Activated CD4-positive, alpha-beta T cell treated with anti-CD3 and anti-CD28 coated beads for 24 hours (primary cell): ENCODE measurements around the gene SMAD9.

Experiments
- DNase-seq, 2 donors: peaks; one replicate each; pipeline ENCODE4 v3.0.0-alpha.2; 2020; ENCODE audit warnings: low read depth in 2 of 2

SMAD9 gene

GRCh38 chr13:36865265-36865664 lies 54.8 kb downstream of the SMAD9 start:
- no peak for DNase-seq

GRCh38 chr13:36862722-36863121 lies 57.3 kb downstream of the SMAD9 start:
- DNase-seq: no peak

GRCh38 chr13:36862002-36862685 lies 57.9 kb downstream of the SMAD9 start:
- DNase-seq: no peak

GRCh38 chr13:36859259-36859658 lies 60.8 kb downstream of the SMAD9 start:
- DNase-seq: no peak

GRCh38 chr13:36858290-36858689 lies 61.7 kb downstream of the SMAD9 start:
- DNase-seq: no peak

- no peak for DNase-seq
These were observed 62.8 kb downstream of the SMAD9 start for GRCh38 chr13:36857253-36857652.

- DNase-seq: no peak
These were observed 69.1 kb downstream of the SMAD9 start for GRCh38 chr13:36850790-36851438.

- no peak for DNase-seq
These were observed 71.6 kb downstream of the SMAD9 start for GRCh38 chr13:36848199-36848982.

GRCh38 chr13:36847606-36848005 lies 72.4 kb downstream of the SMAD9 start:
- DNase-seq: no peak

GRCh38 chr13:36841391-36841790 lies 78.6 kb downstream of the SMAD9 start:
- no peak for DNase-seq

- no peak for DNase-seq
These were observed 79.3 kb downstream of the SMAD9 start for GRCh38 chr13:36840718-36841250.

GRCh38 chr13:36839981-36840380 lies 80.1 kb downstream of the SMAD9 start:
- DNase-seq: no peak

GRCh38 chr13:36839281-36839680 lies 80.8 kb downstream of the SMAD9 start:
- DNase-seq: no peak

GRCh38 chr13:36837354-36838092 lies 82.5 kb downstream of the SMAD9 start:
- no peak for DNase-seq

- DNase-seq: no peak
These were observed 85.7 kb downstream of the SMAD9 start for GRCh38 chr13:36834299-36834698.

- DNase-seq: no peak
These were observed 88.7 kb downstream of the SMAD9 start for GRCh38 chr13:36831291-36831690.

- no peak for DNase-seq
These were observed 90.3 kb downstream of the SMAD9 start for GRCh38 chr13:36829753-36830152.

- DNase-seq: no peak
These were observed 97.3 kb downstream of the SMAD9 start for GRCh38 chr13:36822785-36823184.

GRCh38 chr13:36820222-36820621 lies 99.8 kb downstream of the SMAD9 start:
- no peak for DNase-seq

GRCh38 chr13:36819739-36820090 lies 100.3 kb downstream of the SMAD9 start:
- DNase-seq: peak; percentile 9

GRCh38 chr13:36818804-36819738 lies 101.0 kb downstream of the SMAD9 start, which contains the start of gene RFXAP:
Gene RFXAP, plus strand, starts transcription at chr13:36819222. Its CDS starts 136 bp downstream, at chr13:36819358.
- peak; percentile 86 to 88 for DNase-seq
